ENCODE measurements around the gene C3orf18.

C3orf18 gene

GRCh38 chr3:50567386-50568167 lies at the start of gene C3orf18:
C3orf18 (minus strand) TSS chr3:50567747; CDS start chr3:50565699, 2,048 bp downstream.
- Mint-ChIP-seq H3K27ac (peak within 1 kb of the TSS; percentile 93), H3K4me3 (peak within 1 kb of the TSS; percentile 95), H3K4me1 (ENCODE audit: low read depth) (peaks cover 50% of the 10 kb centered on the region), H3K9me3 (no peaks in the 10 kb centered on the region), H3K27me3 (no peaks in the 10 kb centered on the region), H3K36me3 (ENCODE audit: low read depth) (peaks cover 20% of the 10 kb centered on the region)

GRCh38 chr3:50616770-50617095 lies 49.2 kb upstream of the C3orf18 start:
- H3K27ac Mint-ChIP-seq, result peak overlapping the region; percentile 93
- no peaks in the 10 kb centered on the region for H3K9me3 Mint-ChIP-seq
- peak overlapping the region; percentile 85 for H3K4me3 Mint-ChIP-seq
- peaks cover 40% of the 10 kb centered on the region for H3K36me3 Mint-ChIP-seq (ENCODE audit: low read depth)
- peaks cover 73% of the 10 kb centered on the region for H3K4me1 Mint-ChIP-seq (ENCODE audit: low read depth)
- H3K27me3 Mint-ChIP-seq, result no peaks in the 10 kb centered on the region

GRCh38 chr3:50616003-50616769 lies 48.6 kb upstream of the C3orf18 start:
- peaks cover 72% of the 10 kb centered on the region for H3K4me1 Mint-ChIP-seq (ENCODE audit: low read depth)
- H3K9me3 Mint-ChIP-seq, result no peaks in the 10 kb centered on the region
- peak overlapping the region; percentile 85 for H3K4me3 Mint-ChIP-seq
- H3K27me3 Mint-ChIP-seq, result no peaks in the 10 kb centered on the region
- peaks cover 43% of the 10 kb centered on the region for H3K36me3 Mint-ChIP-seq (ENCODE audit: low read depth)
- H3K27ac Mint-ChIP-seq, result peak overlapping the region; percentile 93

- Mint-ChIP-seq H3K27me3 (no peaks in the 10 kb centered on the region), H3K27ac (peak overlapping the region; percentile 93), H3K4me1 (ENCODE audit: low read depth) (peaks cover 62% of the 10 kb centered on the region), H3K9me3 (no peaks in the 10 kb centered on the region), H3K4me3 (peak overlapping the region; percentile 85), H3K36me3 (ENCODE audit: low read depth) (peaks cover 43% of the 10 kb centered on the region)
Observed at GRCh38 chr3:50615190-50615589, 47.6 kb upstream of the C3orf18 start.

GRCh38 chr3:50612970-50613846 lies 45.7 kb upstream of the C3orf18 start:
- Mint-ChIP-seq H3K4me1 (ENCODE audit: low read depth) (peaks cover 55% of the 10 kb centered on the region), H3K4me3 (peak overlapping the region; percentile 99), H3K27ac (peak overlapping the region; percentile 100), H3K9me3 (no peaks in the 10 kb centered on the region), H3K27me3 (no peaks in the 10 kb centered on the region), H3K36me3 (ENCODE audit: low read depth) (peaks cover 56% of the 10 kb centered on the region)

GRCh38 chr3:50612234-50612882 lies 44.8 kb upstream of the C3orf18 start:
- Mint-ChIP-seq H3K9me3 (no peaks in the 10 kb centered on the region), H3K4me1 (ENCODE audit: low read depth) (peaks cover 63% of the 10 kb centered on the region), H3K27me3 (no peaks in the 10 kb centered on the region), H3K27ac (peak overlapping the region; percentile 100), H3K4me3 (peak overlapping the region; percentile 99), H3K36me3 (ENCODE audit: low read depth) (peaks cover 64% of the 10 kb centered on the region)

- peaks cover 71% of the 10 kb centered on the region for H3K36me3 Mint-ChIP-seq (ENCODE audit: low read depth)
- peak within 1 kb of the TSS; percentile 99 for H3K4me3 Mint-ChIP-seq
- peaks cover 63% of the 10 kb centered on the region for H3K4me1 Mint-ChIP-seq (ENCODE audit: low read depth)
- H3K9me3 Mint-ChIP-seq, result no peaks in the 10 kb centered on the region
- H3K27me3 Mint-ChIP-seq, result no peaks in the 10 kb centered on the region
- H3K27ac Mint-ChIP-seq, result peak within 1 kb of the TSS; percentile 100
Observed at GRCh38 chr3:50611464-50612233, 44.1 kb upstream of the C3orf18 start, which contains the start of gene CISH. CISH (minus strand) TSS chr3:50611774; CDS start chr3:50611650, 124 bp downstream.

- no peaks in the 10 kb centered on the region for H3K9me3 Mint-ChIP-seq
- H3K4me1 Mint-ChIP-seq (ENCODE audit: low read depth), result peaks cover 60% of the 10 kb centered on the region
- no peaks in the 10 kb centered on the region for H3K27me3 Mint-ChIP-seq
- H3K4me3 Mint-ChIP-seq, result peak overlapping the region; percentile 99
- H3K36me3 Mint-ChIP-seq (ENCODE audit: low read depth), result peaks cover 77% of the 10 kb centered on the region
- H3K27ac Mint-ChIP-seq, result peak overlapping the region; percentile 100
Observed at GRCh38 chr3:50610992-50611463, 43.5 kb upstream of the C3orf18 start.

GRCh38 chr3:50610181-50610971 lies 42.8 kb upstream of the C3orf18 start:
- Mint-ChIP-seq H3K4me3 (peak overlapping the region; percentile 99), H3K27me3 (no peaks in the 10 kb centered on the region), H3K36me3 (ENCODE audit: low read depth) (peaks cover 84% of the 10 kb centered on the region), H3K27ac (peak overlapping the region; percentile 100), H3K9me3 (no peaks in the 10 kb centered on the region), H3K4me1 (ENCODE audit: low read depth) (peaks cover 60% of the 10 kb centered on the region)

- no peaks in the 10 kb centered on the region for H3K9me3 Mint-ChIP-seq
- H3K4me3 Mint-ChIP-seq, result peak overlapping the region; percentile 99
- H3K36me3 Mint-ChIP-seq (ENCODE audit: low read depth), result peaks cover 90% of the 10 kb centered on the region
- H3K27me3 Mint-ChIP-seq, result no peaks in the 10 kb centered on the region
- H3K4me1 Mint-ChIP-seq (ENCODE audit: low read depth), result peaks cover 60% of the 10 kb centered on the region
- H3K27ac Mint-ChIP-seq, result peak overlapping the region; percentile 100
Observed at GRCh38 chr3:50609763-50610085, 42.2 kb upstream of the C3orf18 start.

- H3K4me3 Mint-ChIP-seq, result peak overlapping the region; percentile 99
- H3K27me3 Mint-ChIP-seq, result no peaks in the 10 kb centered on the region
- H3K36me3 Mint-ChIP-seq (ENCODE audit: low read depth), result peaks cover 91% of the 10 kb centered on the region
- peaks cover 60% of the 10 kb centered on the region for H3K4me1 Mint-ChIP-seq (ENCODE audit: low read depth)
- peak overlapping the region; percentile 100 for H3K27ac Mint-ChIP-seq
- H3K9me3 Mint-ChIP-seq, result no peaks in the 10 kb centered on the region
Observed at GRCh38 chr3:50609071-50609762, 41.7 kb upstream of the C3orf18 start.

- peak overlapping the region; percentile 99 for H3K4me3 Mint-ChIP-seq
- H3K9me3 Mint-ChIP-seq, result no peaks in the 10 kb centered on the region
- H3K36me3 Mint-ChIP-seq (ENCODE audit: low read depth), result peaks cover 93% of the 10 kb centered on the region
- peaks cover 61% of the 10 kb centered on the region for H3K4me1 Mint-ChIP-seq (ENCODE audit: low read depth)
- no peaks in the 10 kb centered on the region for H3K27me3 Mint-ChIP-seq
- peak overlapping the region; percentile 100 for H3K27ac Mint-ChIP-seq
Observed at GRCh38 chr3:50608278-50608677, 40.7 kb upstream of the C3orf18 start.
